ENCODE measurements around the gene MARK3.

- no peak for TF ChIP-seq POLR2A (IDR thresholded peaks at IDR 0.05)
- TF ChIP-seq CTCF (IDR thresholded peaks at IDR 0.05), result no peak
- TF ChIP-seq EP300 (IDR thresholded peaks at IDR 0.05), result no peak
These were observed 151.5 kb downstream of the MARK3 start for GRCh38 chr14:103536693-103537092.
